ENCODE data around the gene TARS1.

TARS1 gene

GRCh38 chr5:33440482-33441240 lies at the start of gene TARS1:
Gene TARS1, plus strand, starts transcription at chr5:33440965. Its CDS starts 122 bp downstream, at chr5:33441087.
- DNase-seq = peak; percentile 97

GRCh38 chr5:33398501-33398900 lies 42.3 kb upstream of the TARS1 start:
- DNase-seq = no peak

- DNase-seq = no peak
Measured at GRCh38 chr5:33400675-33401074, 40.1 kb upstream of the TARS1 start.

GRCh38 chr5:33401482-33402390 lies 39.0 kb upstream of the TARS1 start:
- DNase-seq = no peak

- DNase-seq = no peak
Measured at GRCh38 chr5:33403187-33403586, 37.6 kb upstream of the TARS1 start.

- DNase-seq = no peak
Measured at GRCh38 chr5:33408816-33409215, 31.9 kb upstream of the TARS1 start.

GRCh38 chr5:33409435-33410170 lies 31.2 kb upstream of the TARS1 start:
- DNase-seq = no peak

- no peak for DNase-seq
Measured at GRCh38 chr5:33410221-33410620, 30.5 kb upstream of the TARS1 start.

- no peak for DNase-seq
Measured at GRCh38 chr5:33411498-33411897, 29.3 kb upstream of the TARS1 start.

- no peak for DNase-seq
Measured at GRCh38 chr5:33415811-33416354, 24.9 kb upstream of the TARS1 start.

GRCh38 chr5:33417632-33418031 lies 23.1 kb upstream of the TARS1 start:
- DNase-seq = no peak

- DNase-seq = no peak
Measured at GRCh38 chr5:33420946-33421345, 19.8 kb upstream of the TARS1 start.

GRCh38 chr5:33422191-33422590 lies 18.6 kb upstream of the TARS1 start:
- no peak for DNase-seq

GRCh38 chr5:33423018-33423630 lies 17.6 kb upstream of the TARS1 start:
- DNase-seq = no peak

GRCh38 chr5:33425314-33425713 lies 15.5 kb upstream of the TARS1 start:
- no peak for DNase-seq

- DNase-seq = no peak
Measured at GRCh38 chr5:33430983-33431382, 9.8 kb upstream of the TARS1 start.

GRCh38 chr5:33432656-33433055 lies 8.1 kb upstream of the TARS1 start:
- no peak for DNase-seq

- DNase-seq = no peak
Measured at GRCh38 chr5:33433303-33434240, 7.2 kb upstream of the TARS1 start.

GRCh38 chr5:33435893-33436490 lies 4.8 kb upstream of the TARS1 start:
- DNase-seq = peak; percentile 61

- DNase-seq = no peak
Measured at GRCh38 chr5:33438996-33439395, 1.8 kb upstream of the TARS1 start.

- DNase-seq = no peak
Measured at GRCh38 chr5:33439905-33440481, 772 bp upstream of the TARS1 start.

Data from NCI-H1436 (cell line).